Kidney (tissue), 14 donors: ENCODE results near the gene PLK2. TPM values are rescaled to one million over a fixed set of nuclear protein-coding genes. Genes with fewer than 3 reads are reported as not detected.

Source experiments
- DNase-seq, 5 donors: peaks; one replicate each; pipeline ENCODE4 v3.0.0-alpha.2; 2013 to 2020
- FAIRE-seq: peaks from 2 replicates; lab custom pipeline; 2012; peaks lifted over from hg19 to GRCh38; lab: Jason Lieb, UNC
- H3K27ac ChIP-seq, 2 donors: one replicate each; pipeline ENCODE4 v1.7.0; 2013; ENCODE audit warnings: low read depth in 2 of 2, low read length in 2 of 2, inconsistent platforms in 1 of 2
- H3K27me3 ChIP-seq: one replicate; pipeline ENCODE4 v1.7.1; 2013; ENCODE audit warnings: low read length, inconsistent platforms; ENCODE audit not compliant: control insufficient read depth, insufficient read depth
- H3K36me3 ChIP-seq, 3 donors: one replicate each; pipeline versions ENCODE4 v1.7.0 to v1.7.1; 2013; ENCODE audit warnings: low read length in 3 of 3, control low read depth in 1 of 3, inconsistent platforms in 1 of 3; ENCODE audit not compliant: insufficient read depth in 3 of 3, control insufficient read depth in 2 of 3
- H3K4me1 ChIP-seq, 3 donors: one replicate each; pipeline versions ENCODE4 v1.7.0 to v1.7.1; 2013; ENCODE audit warnings: low read length in 3 of 3, inconsistent platforms in 1 of 3, low read depth in 1 of 3; ENCODE audit not compliant: control insufficient read depth in 2 of 3, insufficient read depth in 2 of 3
- H3K4me3 ChIP-seq, 3 donors: one replicate each; pipeline versions ENCODE4 v1.7.0 to v1.8.1; 2013; ENCODE audit warnings: low read length in 3 of 3, control low read depth in 1 of 3, inconsistent platforms in 1 of 3
- H3K9ac ChIP-seq, 3 donors: one replicate each; pipeline versions ENCODE4 v1.7.0 to v1.7.1; 2013; ENCODE audit warnings: low read length in 3 of 3, control low read depth in 1 of 3, inconsistent platforms in 1 of 3
- H3K9me3 ChIP-seq, 3 donors: one replicate each; pipeline versions ENCODE4 v1.7.0 to v1.7.1; 2013; ENCODE audit warnings: low read length in 3 of 3, control low read depth in 1 of 3, inconsistent platforms in 1 of 3; ENCODE audit not compliant: control insufficient read depth in 2 of 3, insufficient read depth in 1 of 3
- CTCF ChIP-seq: IDR thresholded peaks from 3 replicates; pipeline ENCODE4 v1.5.1; 2012; ENCODE audit warnings: mild to moderate bottlenecking, moderate library complexity, borderline replicate concordance; ENCODE audit not compliant: insufficient read depth; ENCODE audit errors: extremely low read depth
- intact Hi-C: fragments of 100-400 bp; cut with DNase I; formaldehyde crosslinking; loops from one replicate; pipeline ENCODE4 v1.11.1; 2022
- polyA plus RNA-seq: library from polyadenylated mRNA; stranded (reverse); fragments of 350-450 nt; fragmentation: Illumina TruSeq; extraction: RNeasy Lipid Tissue Mini Kit (QIAGEN cat#74804); gene quantifications from one replicate; pipeline ENCODE4 v1.2.3, GENCODE V29; 2014; ENCODE audit warnings: low read depth, low replicate concordance; ENCODE audit not compliant: insufficient read depth
- total RNA-seq: library from RNA; stranded (reverse); fragmentation: NEBNext Ultra II Directional; extraction: Animal tissue kit (Norgen Biotek cat#: 25700); gene quantifications from one replicate; pipeline ENCODE4 v1.2.1, GENCODE V29; 2021
- donor health status: control.
- donor health status: control.
- donor health status: control.
- donor health status: control.
- donor health status: control.
- donor health status: DM: yes; HTN: yes; CAD: no.
- donor health status: Normal renal cell carcinoma (clear cell type).

Gene PLK2
- total and polyA plus RNA-seq, 2 donors from 2014 or later, result 8.4 to 53.1 TPM

- FAIRE-seq, result no peak
- H3K36me3 ChIP-seq, result no peaks in the 10 kb centered on the region
Measured at GRCh38 chr5:58496488-58496887, 36.6 kb upstream of the PLK2 start.

GRCh38 chr5:58493141-58493540, 33.3 kb upstream of the PLK2 start:
- intact Hi-C loops, result no loop called here

More at GRCh38 chr5:58496488-58496887, 36.6 kb upstream of the PLK2 start:
- no peaks in the 10 kb centered on the region for H3K9me3 ChIP-seq
- no peak overlapping the region for H3K9ac ChIP-seq
- no peak overlapping the region for H3K27ac ChIP-seq
- H3K27me3 ChIP-seq, result no peaks in the 10 kb centered on the region
- intact Hi-C loops, result loop anchor here (5.0 kb wide), 1 partner anchor 356 kb away; no protein-coding TSS in a partner anchor
- no peak for DNase-seq
- no peak for TF ChIP-seq CTCF
- H3K4me3 ChIP-seq, result no peak overlapping the region
- no peaks in the 10 kb centered on the region for H3K4me1 ChIP-seq

GRCh38 chr5:58491216-58491892, 31.5 kb upstream of the PLK2 start, which contains the start of gene GAPT:
Gene GAPT, plus strand, starts transcription at chr5:58491435. Its CDS starts 3,102 bp downstream, at chr5:58494537.
- Histone ChIP-seq H3K9me3 (no peaks in the 10 kb centered on the region), H3K9ac (no peak within 1 kb of the TSS), H3K27ac (no peak within 1 kb of the TSS), H3K4me1 (no peaks in the 10 kb centered on the region), H3K36me3 (no peaks in the 10 kb centered on the region), H3K4me3 (no peak within 1 kb of the TSS), H3K27me3 (no peaks in the 10 kb centered on the region)
- FAIRE-seq, result no peak
- DNase-seq, result peak in 1 of 5 donors; percentile 11
- intact Hi-C loops, result no loop called here
- TF ChIP-seq CTCF, result no peak

More at GRCh38 chr5:58493141-58493540, 33.3 kb upstream of the PLK2 start:
- no peaks in the 10 kb centered on the region for H3K4me1 ChIP-seq
- no peaks in the 10 kb centered on the region for H3K9me3 ChIP-seq
- TF ChIP-seq CTCF, result no peak
- no peak overlapping the region for H3K4me3 ChIP-seq
- no peak overlapping the region for H3K27ac ChIP-seq
- H3K27me3 ChIP-seq, result no peaks in the 10 kb centered on the region
- H3K9ac ChIP-seq, result no peak overlapping the region
- no peaks in the 10 kb centered on the region for H3K36me3 ChIP-seq
- FAIRE-seq (no peak), DNase-seq (no peak)
